Lower leg skin (tissue), 3 donors: ENCODE data around the gene CLN6.

ENCODE experiments used
- CTCF ChIP-seq, 3 donors: fragments of 450-650 bp; IDR thresholded peaks; one replicate each; pipeline ENCODE4 v1.5.1; 2016; ENCODE audit warnings: antibody characterized with exemption in 3 of 3, mild to moderate bottlenecking in 3 of 3, moderate library complexity in 2 of 3
- POLR2A ChIP-seq, 2 donors: fragments of 450-650 bp; IDR thresholded peaks; one replicate each; pipeline ENCODE4 v1.6.1; 2016 to 2017; ENCODE audit warnings: antibody characterized with exemption in 2 of 2, mild to moderate bottlenecking in 1 of 2, moderate library complexity in 1 of 2

- TF ChIP-seq CTCF (IDR thresholded peaks at IDR 0.05) (no peak), POLR2A (IDR thresholded peaks at IDR 0.05) (no peak)
Measured at GRCh38 chr15:68265674-68266073, 36.1 kb upstream of the CLN6 start.
